HepG2 (cell line): ENCODE results near the gene MXRA8. TPM values are rescaled to one million over a fixed set of nuclear protein-coding genes. Genes with fewer than 3 reads are reported as not detected.
A peak's percentile ranks its signal among the peaks of the same experiment; 100 is the strongest.

Source experiments
- CENPT ChIP-seq: sonication (generic); formaldehyde crosslinking; IDR thresholded peaks from 2 replicates; pipeline ENCODE4 v1.8.0; 2022; ENCODE audit warnings: low read depth, mild to moderate bottlenecking, moderate library complexity, missing genetic modification reagents
- E2F5 ChIP-seq: sonication (generic); formaldehyde crosslinking; conservative IDR thresholded peaks from 2 replicates; pipeline ENCODE4 v1.4.0; 2020; ENCODE audit warnings: missing genetic modification reagents
- ELF3 ChIP-seq: IDR thresholded peaks from 2 replicates; pipeline ENCODE4 v1.6.1; 2016; ENCODE audit warnings: missing genetic modification reagents, missing compliant biosample characterization
- FOSL1 ChIP-seq: sonication (generic); formaldehyde crosslinking; IDR thresholded peaks from 2 replicates; pipeline ENCODE4 v1.9.0; 2021; ENCODE audit warnings: missing genetic modification reagents, borderline replicate concordance
- HDAC1 ChIP-seq: sonication (generic); formaldehyde crosslinking; IDR thresholded peaks from 2 replicates; pipeline ENCODE4 v1.5.1; 2020; ENCODE audit warnings: mild to moderate bottlenecking, missing genetic modification reagents
- KAT8 ChIP-seq: IDR thresholded peaks from 2 replicates; pipeline ENCODE4 v1.6.1; 2016; ENCODE audit warnings: missing genetic modification reagents, missing compliant biosample characterization
- MTA1 ChIP-seq: sonication (generic); formaldehyde crosslinking; IDR thresholded peaks from 2 replicates; pipeline ENCODE4 v1.4.0; 2020; ENCODE audit warnings: missing genetic modification reagents, mild to moderate bottlenecking, borderline replicate concordance
- NFRKB ChIP-seq: fragments of 450-650 bp; IDR thresholded peaks from 2 replicates; pipeline ENCODE4 v1.6.1; 2017
- SIN3A ChIP-seq: IDR thresholded peaks from 2 replicates; pipeline ENCODE4 v1.6.1; 2011; ENCODE audit warnings: low read depth, mild to moderate bottlenecking, control low read depth, low read length, borderline replicate concordance
- SNRNP70 ChIP-seq: fragments of 200-400 bp; formaldehyde crosslinking; IDR thresholded peaks from 2 replicates; pipeline ENCODE4 v1.6.1; 2017; ENCODE audit warnings: mild to moderate bottlenecking, low read depth, low read length, moderate library complexity
- TGIF2 ChIP-seq: IDR thresholded peaks from 2 replicates; pipeline ENCODE4 v1.6.1; 2016; ENCODE audit warnings: control low read depth, missing compliant biosample characterization
- ZNF235 ChIP-seq: sonication (generic); formaldehyde crosslinking; IDR thresholded peaks from 2 replicates; pipeline ENCODE4 v1.8.1; 2023; ENCODE audit warnings: mild to moderate bottlenecking, missing genetic modification reagents, borderline replicate concordance
- ZNF331 ChIP-seq: sonication (generic); formaldehyde crosslinking; IDR thresholded peaks from 2 replicates; pipeline ENCODE4 v1.4.0; 2020; ENCODE audit warnings: missing genetic modification reagents
- ZNF343 ChIP-seq: sonication (generic); formaldehyde crosslinking; IDR thresholded peaks from 2 replicates; pipeline ENCODE4 v1.4.0; 2020; ENCODE audit warnings: mild to moderate bottlenecking, missing genetic modification reagents
- ZNF407 ChIP-seq: sonication (generic); formaldehyde crosslinking; IDR thresholded peaks from one replicate; pipeline ENCODE4 v1.5.1; 2020; ENCODE audit warnings: mild to moderate bottlenecking, missing genetic modification reagents; ENCODE audit errors: not compliant biosample characterization
- polyA plus RNA-seq, 8 experiments: library from polyadenylated mRNA; depleted of rRNA in 3 of 8; stranded (reverse) in 7 of 8; unstranded in 1 of 8; fragments of >200 nt; fragmentation: Illumina TruSeq in 4 of 8; extraction: Trizol in 4 of 8; gene quantifications; 2 replicates each; pipeline versions ENCODE4 v1.2.1 to v1.2.3, GENCODE V29; 2011 to 2016; ENCODE audit warnings: low read depth in 4 of 8, missing spikeins in 1 of 8, mixed read lengths in 1 of 8; ENCODE audit not compliant: insufficient read depth in 1 of 8
- total RNA-seq, 5 experiments: library from RNA; depleted of rRNA; stranded (reverse); fragments of >200 nt; fragmentation: Illumina TruSeq; extraction: Trizol; gene quantifications; 2 replicates each; pipeline ENCODE4 v1.2.3, GENCODE V29; 2016; ENCODE audit warnings: low read depth in 1 of 5
- TF ChIP-seq, protein P1 (sequence below): sonication (generic); formaldehyde crosslinking; IDR thresholded peaks from 2 replicates; pipeline ENCODE4 v1.5.1; 2020; ENCODE audit warnings: missing genetic modification reagents, mild to moderate bottlenecking, borderline replicate concordance

Gene MXRA8
- total and polyA plus RNA-seq, 2 of the 13 experiments (the other 11 are each of a cell fraction or from before 2014, with no cell fraction given) = 19.8 to 44.8 TPM

- TF ChIP-seq HDAC1 (CRISPR knock-in tag) (peak; percentile 68), TGIF2 (CRISPR knock-in tag) (no peak), SNRNP70 (no peak), ZNF235 (0 out of 2 replicates have a peak, but pooled peaks have one; percentile 66), FOSL1 (CRISPR knock-in tag) (no peak), SIN3A (peak; percentile 11; the same call in 1 of the 2 replicates), NFRKB (no peak), MTA1 (CRISPR knock-in tag) (peak; percentile 17; the same call in 1 of the 2 replicates), ELF3 (CRISPR knock-in tag) (peak; percentile 9; the same call in 1 of the 2 replicates), CENPT (no peak), ZNF331 (CRISPR knock-in tag) (peak; percentile 47; the same call in 1 of the 2 replicates), ZNF407 (peak; percentile 26), ZNF343 (CRISPR knock-in tag) (peak; percentile 39; the same call in 1 of the 2 replicates), KAT8 (no peak; the same call in none of the 2 replicates), E2F5 (no peak)
- TF ChIP-seq, protein P1, sequence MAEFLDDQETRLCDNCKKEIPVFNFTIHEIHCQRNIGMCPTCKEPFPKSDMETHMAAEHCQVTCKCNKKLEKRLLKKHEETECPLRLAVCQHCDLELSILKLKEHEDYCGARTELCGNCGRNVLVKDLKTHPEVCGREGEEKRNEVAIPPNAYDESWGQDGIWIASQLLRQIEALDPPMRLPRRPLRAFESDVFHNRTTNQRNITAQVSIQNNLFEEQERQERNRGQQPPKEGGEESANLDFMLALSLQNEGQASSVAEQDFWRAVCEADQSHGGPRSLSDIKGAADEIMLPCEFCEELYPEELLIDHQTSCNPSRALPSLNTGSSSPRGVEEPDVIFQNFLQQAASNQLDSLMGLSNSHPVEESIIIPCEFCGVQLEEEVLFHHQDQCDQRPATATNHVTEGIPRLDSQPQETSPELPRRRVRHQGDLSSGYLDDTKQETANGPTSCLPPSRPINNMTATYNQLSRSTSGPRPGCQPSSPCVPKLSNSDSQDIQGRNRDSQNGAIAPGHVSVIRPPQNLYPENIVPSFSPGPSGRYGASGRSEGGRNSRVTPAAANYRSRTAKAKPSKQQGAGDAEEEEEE (CRISPR knock-in tag) = 0 out of 2 replicates have a peak, but pooled peaks have one; percentile 59
These were observed 10.5 kb downstream of the MXRA8 start (continued) for GRCh38 chr1:1347663-1348419.
